IMR-90 (cell line): ENCODE results near the gene PKHD1. TPM values are rescaled to one million over a fixed set of nuclear protein-coding genes. Genes with fewer than 3 reads are reported as not detected.

ENCODE experiments used
- ATAC-seq: fragments of 200-7000 bp; cut with Tn5 transposase; 2 replicates; pipeline ENCODE4 v1.9.1; 2020; ENCODE audit warnings: low read depth, mild to moderate bottlenecking, moderate library complexity
- BruUV-seq: library from RNA; stranded (reverse); fragments of 400-500 nt; replicated peaks from 2 replicates; lab custom pipeline; 2021; lab: Mats Ljungman, UMichigan
- CTCF ChIA-PET: fragments of 300-600 bp; formaldehyde crosslinking; extraction: SDS; loops from one replicate; lab custom pipeline; 2021; ENCODE audit warnings: antibody characterized with exemption; lab: Yijun Ruan, JAX
- POLR2A ChIA-PET: fragments of 300-600 bp; sonication (Branson Sonifier 250); formaldehyde crosslinking; loops from one replicate; lab custom pipeline; 2022; ENCODE audit warnings: antibody characterized with exemption; ENCODE audit not compliant: unreplicated experiment; lab: Charles Lee
- DNase-seq: peaks from one replicate; pipeline ENCODE4 v3.0.0; 2013
- H2AFZ ChIP-seq: replicated peaks from 2 replicates; pipeline ENCODE3; 2013; ENCODE audit warnings: low read length, mild to moderate bottlenecking; ENCODE audit not compliant: poor library complexity
- H2AK5ac ChIP-seq: 2 replicates; pipeline ENCODE4 v1.6.1; 2013; ENCODE audit warnings: low read depth, low read length, inconsistent platforms
- H2AK9ac ChIP-seq: replicated peaks from 2 replicates; pipeline ENCODE3; 2013; ENCODE audit warnings: mild to moderate bottlenecking, low read depth, low read length, moderate library complexity; ENCODE audit not compliant: poor library complexity
- H2BK120ac ChIP-seq: 2 replicates; pipeline ENCODE4 v1.6.1; 2013; ENCODE audit warnings: low read depth, low read length, inconsistent platforms
- H2BK15ac ChIP-seq: 3 replicates; pipeline ENCODE4 v1.6.1; 2013; ENCODE audit warnings: low read depth, low read length, inconsistent platforms
- H2BK20ac ChIP-seq: 2 replicates; pipeline ENCODE4 v1.6.1; 2013; ENCODE audit warnings: low read depth, mild to moderate bottlenecking, inconsistent platforms, low read length, moderate library complexity
- H2BK5ac ChIP-seq: 2 replicates; pipeline ENCODE4 v1.6.1; 2013; ENCODE audit warnings: mild to moderate bottlenecking, low read depth, low read length, inconsistent platforms; ENCODE audit not compliant: poor library complexity, severe bottlenecking
- H3K14ac ChIP-seq: replicated peaks from 2 replicates; pipeline ENCODE4 v1.6.1; 2013; ENCODE audit warnings: low read depth, low read length, inconsistent platforms
- H3K18ac ChIP-seq: 2 replicates; pipeline ENCODE4 v1.6.1; 2013; ENCODE audit warnings: low read depth, low read length, control low read depth
- H3K23ac ChIP-seq: 2 replicates; pipeline ENCODE4 v1.6.1; 2013; ENCODE audit warnings: low read depth, low read length, inconsistent platforms
- H3K27ac ChIP-seq: 2 replicates; pipeline ENCODE4 v1.5.1; 2013; ENCODE audit warnings: mild to moderate bottlenecking, control low read depth, low read length; ENCODE audit not compliant: insufficient read depth
- H3K27me3 ChIP-seq: 2 replicates; pipeline ENCODE4 v1.6.1; 2013; ENCODE audit warnings: low read length; ENCODE audit not compliant: control insufficient read depth, insufficient read depth
- H3K36me3 ChIP-seq: 2 replicates; pipeline ENCODE4 v1.6.1; 2013; ENCODE audit warnings: low read length, mixed read lengths; ENCODE audit not compliant: control insufficient read depth, insufficient read depth
- H3K4ac ChIP-seq: 2 replicates; pipeline ENCODE4 v1.6.1; 2013; ENCODE audit warnings: low read depth, low read length, inconsistent platforms
- H3K4me1 ChIP-seq: 2 replicates; pipeline ENCODE4 v1.6.1; 2013; ENCODE audit warnings: low read length, mixed read lengths; ENCODE audit not compliant: control insufficient read depth, insufficient read depth
- H3K4me2 ChIP-seq: 2 replicates; pipeline ENCODE4 v1.6.1; 2013; ENCODE audit warnings: low read depth, mild to moderate bottlenecking, control low read depth, low read length, moderate library complexity
- H3K4me3 ChIP-seq: 2 replicates; pipeline ENCODE4 v1.5.1; 2013; ENCODE audit warnings: low read depth, mild to moderate bottlenecking, control low read depth, low read length, moderate library complexity; ENCODE audit not compliant: insufficient read depth
- H3K56ac ChIP-seq: 2 replicates; pipeline ENCODE4 v1.6.1; 2013; ENCODE audit warnings: low read length, inconsistent platforms; ENCODE audit not compliant: insufficient read depth; ENCODE audit errors: extremely low read depth
- H3K79me1 ChIP-seq, 2 experiments: 2 replicates each; pipeline ENCODE4 v1.6.1; 2013; ENCODE audit warnings: low read length in 2 of 2, inconsistent platforms in 1 of 2, low read depth in 1 of 2
- H3K9ac ChIP-seq: 2 replicates; pipeline ENCODE4 v1.6.1; 2013; ENCODE audit warnings: low read depth, low read length, control low read depth
- H3K9me1 ChIP-seq: 2 replicates; pipeline ENCODE4 v1.6.1; 2013; ENCODE audit warnings: low read length, inconsistent platforms; ENCODE audit not compliant: insufficient read depth
- H3K9me3 ChIP-seq: 2 replicates; pipeline ENCODE4 v1.6.1; 2013; ENCODE audit warnings: low read length; ENCODE audit not compliant: control insufficient read depth, insufficient read depth
- H4K20me1 ChIP-seq: 2 replicates; pipeline ENCODE4 v1.6.1; 2013; ENCODE audit warnings: low read length, inconsistent platforms; ENCODE audit not compliant: insufficient read depth
- H4K5ac ChIP-seq: 2 replicates; pipeline ENCODE4 v1.6.1; 2013; ENCODE audit warnings: mild to moderate bottlenecking, low read depth, low read length, control low read depth
- H4K8ac ChIP-seq, 2 experiments: 2 replicates each; pipeline ENCODE4 v1.6.1; 2013; ENCODE audit warnings: low read depth in 2 of 2, low read length in 2 of 2, control low read depth in 1 of 2, inconsistent platforms in 1 of 2
- H4K91ac ChIP-seq: 2 replicates; pipeline ENCODE4 v1.6.1; 2013; ENCODE audit warnings: low read depth, low read length, inconsistent platforms; ENCODE audit not compliant: insufficient read depth
- BHLHE40 ChIP-seq: fragments of 150-350 bp; IDR thresholded peaks from 2 replicates; pipeline ENCODE4 v1.6.1; 2016; ENCODE audit warnings: mild to moderate bottlenecking, low read depth, low read length
- CEBPB ChIP-seq: IDR thresholded peaks from 2 replicates; pipeline ENCODE4 v1.6.1; 2012; ENCODE audit warnings: low read depth, low read length, improper control_type of control experiment
- CHD1 ChIP-seq: IDR thresholded peaks from 2 replicates; pipeline ENCODE4 v1.6.1; 2012; ENCODE audit warnings: low read depth, low read length, improper control_type of control experiment
- FOS ChIP-seq: fragments of 150-350 bp; IDR thresholded peaks from 2 replicates; pipeline ENCODE4 v1.6.1; 2016; ENCODE audit warnings: low read depth, low read length
- MAFK ChIP-seq: IDR thresholded peaks from 2 replicates; pipeline ENCODE4 v1.6.1; 2012; ENCODE audit warnings: low read depth, low read length, improper control_type of control experiment
- MAZ ChIP-seq: IDR thresholded peaks from 2 replicates; pipeline ENCODE4 v1.6.1; 2012; ENCODE audit warnings: low read depth, mild to moderate bottlenecking, low read length, improper control_type of control experiment, moderate library complexity, borderline replicate concordance
- MXI1 ChIP-seq: IDR thresholded peaks from 2 replicates; pipeline ENCODE4 v1.6.1; 2012; ENCODE audit warnings: low read depth, mild to moderate bottlenecking, low read length, moderate library complexity, borderline replicate concordance
- NFE2L2 ChIP-seq: fragments of 150-350 bp; IDR thresholded peaks from 2 replicates; pipeline ENCODE4 v1.6.1; 2016; ENCODE audit warnings: low read depth, mild to moderate bottlenecking, low read length
- POLR2A ChIP-seq: IDR thresholded peaks from 2 replicates; pipeline ENCODE4 v1.6.1; 2012; ENCODE audit warnings: mild to moderate bottlenecking, low read depth, low read length
- RAD21 ChIP-seq: IDR thresholded peaks from 2 replicates; pipeline ENCODE4 v1.6.1; 2012; ENCODE audit warnings: low read length, improper control_type of control experiment
- RCOR1 ChIP-seq: IDR thresholded peaks from 2 replicates; pipeline ENCODE4 v1.6.1; 2012; ENCODE audit warnings: mild to moderate bottlenecking, low read length, improper control_type of control experiment; ENCODE audit not compliant: insufficient replicate concordance
- RFX5 ChIP-seq: IDR thresholded peaks from 2 replicates; pipeline ENCODE4 v1.8.0; 2012; ENCODE audit warnings: low read depth, mild to moderate bottlenecking, low read length, moderate library complexity
- SMC3 ChIP-seq: fragments of 150-350 bp; IDR thresholded peaks from 2 replicates; pipeline ENCODE4 v1.6.1; 2016; ENCODE audit warnings: low read depth, mild to moderate bottlenecking, antibody characterized with exemption, low read length, moderate library complexity
- USF2 ChIP-seq: fragments of 150-350 bp; IDR thresholded peaks from 2 replicates; pipeline ENCODE4 v1.6.1; 2017; ENCODE audit warnings: mild to moderate bottlenecking, antibody characterized with exemption, low read length, low read depth
- WGBS, 2 experiments: methylation state at CpG; one replicate each; pipeline versions ENCODE4 v1.1.5 to v1.1.7; 2013; ENCODE audit warnings: missing lambda C conversion rate in 2 of 2; ENCODE audit not compliant: insufficient read length in 1 of 2; ENCODE audit errors: extremely low coverage in 2 of 2; 5-methylcytosine and 5-hydroxymethylcytosine counted together
- dilution Hi-C: fragments of 300-500 bp; cut with HindIII; formaldehyde crosslinking; loops from one replicate; pipeline ENCODE4 v1.14.3; 2018; ENCODE audit warnings: low sequenced_read_pairs; ENCODE audit not compliant: unreplicated experiment
- in situ Hi-C: fragments of 300-500 bp; cut with MboI; formaldehyde crosslinking; loops from 3 replicates; pipeline ENCODE4 v1.14.3; 2019; ENCODE audit warnings: low sequenced_read_pairs, inconsistent platforms, mixed read lengths
- intact Hi-C: fragments of 100-400 bp; cut with micrococcal nuclease; formaldehyde crosslinking; loops from 2 replicates; pipeline ENCODE4 v1.10.0; 2022
- polyA plus RNA-seq, 3 experiments: library from polyadenylated mRNA; depleted of rRNA; stranded (reverse); fragments of >200 nt; gene quantifications; 2 replicates each; pipeline ENCODE4 v1.2.3, GENCODE V29; 2012; ENCODE audit warnings: low replicate concordance in 1 of 3
- total RNA-seq: library from RNA; depleted of rRNA; stranded (reverse); fragments of >200 nt; gene quantifications from 2 replicates; pipeline ENCODE4 v1.2.3, GENCODE V29; 2012
- TF ChIP-seq, protein P1 (sequence below): fragments of 150-350 bp; IDR thresholded peaks from 2 replicates; pipeline ENCODE4 v1.6.1; 2016; ENCODE audit warnings: low read depth, mild to moderate bottlenecking, low read length, moderate library complexity, borderline replicate concordance
- TF ChIP-seq, protein P2 (sequence below): conservative IDR thresholded peaks from 2 replicates; pipeline ENCODE4 v1.5.1; 2012; ENCODE audit warnings: mild to moderate bottlenecking, low read depth, low read length, improper control_type of control experiment

The PKHD1 gene
- total and polyA plus RNA-seq, 2 of the 4 experiments (the other 2 are of a cell fraction): not detected

DNA sequence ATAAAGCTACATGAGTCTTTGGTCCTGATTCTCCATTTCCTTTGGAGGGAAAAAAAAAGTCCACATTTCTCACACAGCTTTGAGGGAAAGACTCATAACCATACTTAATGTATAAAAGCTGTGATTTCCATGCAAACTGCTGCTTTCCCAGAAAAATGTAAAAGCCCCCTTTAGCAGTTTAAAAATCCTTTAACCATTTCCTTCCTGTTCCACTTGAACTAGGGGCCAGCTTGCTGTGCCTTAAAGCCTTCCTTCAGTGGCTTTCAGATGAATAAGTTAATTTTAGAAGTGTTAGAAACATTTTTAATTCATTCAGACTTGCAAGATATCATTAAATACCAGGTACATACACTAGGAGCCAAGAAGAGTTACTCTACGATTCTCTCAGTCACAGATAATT is 273.5 kb downstream of the PKHD1 start:
- H2BK5ac ChIP-seq: no peak overlapping the region
- H4K5ac ChIP-seq: no peak overlapping the region
- H2BK15ac ChIP-seq: no peak overlapping the region
- no peak overlapping the region for H4K91ac ChIP-seq
- no peak overlapping the region for H3K23ac ChIP-seq
- no peak for ATAC-seq
- intact Hi-C loops (no loop called here), in situ Hi-C loops (no loop called here), dilution Hi-C loops (no loop called here)
- H4K20me1 ChIP-seq: no peaks in the 10 kb centered on the region
- no peak overlapping the region for H2BK20ac ChIP-seq
- CTCF ChIA-PET: no interaction called here
- no peak overlapping the region for H2AK5ac ChIP-seq
- H3K4ac ChIP-seq: no peak overlapping the region
- H3K4me2 ChIP-seq: no peak overlapping the region
- H2AK9ac ChIP-seq: no peak overlapping the region
- no peaks in the 10 kb centered on the region for H3K79me1 ChIP-seq
- WGBS, 2 experiments: 20% methylated on average over 1 of the region's 1 CpG; no CpG with 5 or more reads in 1 of the 2 experiments
- H3K14ac ChIP-seq: no peak overlapping the region
- H3K56ac ChIP-seq: no peak overlapping the region
- H3K18ac ChIP-seq: no peak overlapping the region
- H3K4me3 ChIP-seq: no peak overlapping the region
- H2BK120ac ChIP-seq: no peak overlapping the region
- no peak overlapping the region for H3K9ac ChIP-seq
- H3K9me1 ChIP-seq: no peaks in the 10 kb centered on the region
- no peak overlapping the region for H3K27ac ChIP-seq
- H4K8ac ChIP-seq: no peak overlapping the region
- no TSS peak for BruUV-seq
- no peaks in the 10 kb centered on the region for H3K36me3 ChIP-seq
- H3K27me3 ChIP-seq: no peaks in the 10 kb centered on the region
- POLR2A ChIA-PET: no interaction called here
- no peaks in the 10 kb centered on the region for H3K4me1 ChIP-seq
- H3K9me3 ChIP-seq: no peaks in the 10 kb centered on the region
- no peak overlapping the region for H2AFZ ChIP-seq
- no peak for DNase-seq
- TF ChIP-seq MAZ: no peak
- TF ChIP-seq RCOR1: no peak
- no peak for TF ChIP-seq FOS
- TF ChIP-seq MAFK: no peak
- TF ChIP-seq CHD1: no peak
- no peak for TF ChIP-seq NFE2L2
- no peak for TF ChIP-seq CEBPB
- no peak for TF ChIP-seq POLR2A
- no peak for TF ChIP-seq RFX5
- no peak for TF ChIP-seq BHLHE40
- TF ChIP-seq MXI1: no peak
- TF ChIP-seq RAD21: no peak
- TF ChIP-seq USF2: no peak
- TF ChIP-seq, protein P1, sequence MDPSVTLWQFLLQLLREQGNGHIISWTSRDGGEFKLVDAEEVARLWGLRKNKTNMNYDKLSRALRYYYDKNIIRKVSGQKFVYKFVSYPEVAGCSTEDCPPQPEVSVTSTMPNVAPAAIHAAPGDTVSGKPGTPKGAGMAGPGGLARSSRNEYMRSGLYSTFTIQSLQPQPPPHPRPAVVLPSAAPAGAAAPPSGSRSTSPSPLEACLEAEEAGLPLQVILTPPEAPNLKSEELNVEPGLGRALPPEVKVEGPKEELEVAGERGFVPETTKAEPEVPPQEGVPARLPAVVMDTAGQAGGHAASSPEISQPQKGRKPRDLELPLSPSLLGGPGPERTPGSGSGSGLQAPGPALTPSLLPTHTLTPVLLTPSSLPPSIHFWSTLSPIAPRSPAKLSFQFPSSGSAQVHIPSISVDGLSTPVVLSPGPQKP: no peak
- no peak for TF ChIP-seq SMC3
- TF ChIP-seq, protein P2, sequence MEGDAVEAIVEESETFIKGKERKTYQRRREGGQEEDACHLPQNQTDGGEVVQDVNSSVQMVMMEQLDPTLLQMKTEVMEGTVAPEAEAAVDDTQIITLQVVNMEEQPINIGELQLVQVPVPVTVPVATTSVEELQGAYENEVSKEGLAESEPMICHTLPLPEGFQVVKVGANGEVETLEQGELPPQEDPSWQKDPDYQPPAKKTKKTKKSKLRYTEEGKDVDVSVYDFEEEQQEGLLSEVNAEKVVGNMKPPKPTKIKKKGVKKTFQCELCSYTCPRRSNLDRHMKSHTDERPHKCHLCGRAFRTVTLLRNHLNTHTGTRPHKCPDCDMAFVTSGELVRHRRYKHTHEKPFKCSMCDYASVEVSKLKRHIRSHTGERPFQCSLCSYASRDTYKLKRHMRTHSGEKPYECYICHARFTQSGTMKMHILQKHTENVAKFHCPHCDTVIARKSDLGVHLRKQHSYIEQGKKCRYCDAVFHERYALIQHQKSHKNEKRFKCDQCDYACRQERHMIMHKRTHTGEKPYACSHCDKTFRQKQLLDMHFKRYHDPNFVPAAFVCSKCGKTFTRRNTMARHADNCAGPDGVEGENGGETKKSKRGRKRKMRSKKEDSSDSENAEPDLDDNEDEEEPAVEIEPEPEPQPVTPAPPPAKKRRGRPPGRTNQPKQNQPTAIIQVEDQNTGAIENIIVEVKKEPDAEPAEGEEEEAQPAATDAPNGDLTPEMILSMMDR: no peak
